Mesenchymal stem cell (in vitro differentiated cells and primary cell): Measurements from ENCODE around the gene NOTCH2.
A peak's percentile ranks its signal among the peaks of the same experiment; 100 is the strongest.
"Not testable (repeated sequence)": the region's sequence is repeated elsewhere in the genome, so short reads cannot be mapped to it uniquely, and the experiment has no call there.

Source experiments
- DNase-seq: peaks from one replicate; pipeline ENCODE4 v3.0.0-alpha.2; 2013
- H2AFZ ChIP-seq: one replicate; pipeline ENCODE4 v1.6.1; 2013; ENCODE audit warnings: low read depth, mild to moderate bottlenecking, control low read depth, inconsistent platforms, low read length, moderate library complexity
- H2AK5ac ChIP-seq: 2 replicates; pipeline ENCODE4 v1.6.1; 2013; ENCODE audit warnings: low read length, moderate library complexity, mild to moderate bottlenecking, inconsistent platforms; ENCODE audit not compliant: severe bottlenecking
- H2BK120ac ChIP-seq: one replicate; pipeline ENCODE4 v1.6.1; 2013; ENCODE audit warnings: low read depth, mild to moderate bottlenecking, inconsistent platforms, low read length, moderate library complexity
- H2BK12ac ChIP-seq, 2 experiments: one replicate each; pipeline ENCODE4 v1.6.1; 2013; ENCODE audit warnings: inconsistent platforms in 2 of 2, low read length in 2 of 2, mild to moderate bottlenecking in 2 of 2, moderate library complexity in 2 of 2, control low read depth in 1 of 2
- H2BK15ac ChIP-seq: one replicate; pipeline ENCODE4 v1.6.1; 2013; ENCODE audit warnings: mild to moderate bottlenecking, low read depth, inconsistent platforms; ENCODE audit not compliant: poor library complexity, severe bottlenecking
- H2BK5ac ChIP-seq: 2 replicates; pipeline ENCODE4 v1.6.1; 2013; ENCODE audit warnings: low read depth, mild to moderate bottlenecking, low read length, control low read depth, inconsistent platforms; ENCODE audit not compliant: poor library complexity, severe bottlenecking
- H3K14ac ChIP-seq, 2 experiments: one replicate each; pipeline ENCODE4 v1.6.1; 2013; ENCODE audit warnings: inconsistent platforms in 2 of 2, low read length in 2 of 2, control low read depth in 1 of 2, mild to moderate bottlenecking in 1 of 2, moderate library complexity in 1 of 2
- H3K18ac ChIP-seq, 2 experiments: one replicate each; pipeline ENCODE4 v1.6.1; 2013; ENCODE audit warnings: inconsistent platforms in 2 of 2, low read length in 2 of 2, control low read depth in 1 of 2, low read depth in 1 of 2, mild to moderate bottlenecking in 1 of 2
- H3K23ac ChIP-seq, 2 experiments: one replicate each; pipeline ENCODE4 v1.6.1; 2013; ENCODE audit warnings: inconsistent platforms in 2 of 2, low read length in 2 of 2, mild to moderate bottlenecking in 2 of 2, moderate library complexity in 2 of 2, control low read depth in 1 of 2
- H3K27ac ChIP-seq: 2 replicates; pipeline ENCODE4 v1.5.1; 2013; ENCODE audit warnings: mild to moderate bottlenecking, moderate library complexity, low read length, control low read depth, inconsistent platforms; ENCODE audit not compliant: poor library complexity, severe bottlenecking
- H3K27me3 ChIP-seq, 2 experiments: 2 replicates each; pipeline versions ENCODE4 v1.6.1 to v1.7.0; 2013; ENCODE audit warnings: low read length in 2 of 2, mild to moderate bottlenecking in 2 of 2, moderate library complexity in 2 of 2, control low read depth in 1 of 2, inconsistent platforms in 1 of 2; ENCODE audit not compliant: control insufficient read depth in 1 of 2, insufficient read depth in 1 of 2
- H3K36me3 ChIP-seq, 2 experiments: 2 replicates each; pipeline versions ENCODE4 v1.6.1 to v1.7.0; 2013; ENCODE audit warnings: low read length in 2 of 2, control low read depth in 1 of 2, inconsistent platforms in 1 of 2, low read depth in 1 of 2, mild to moderate bottlenecking in 1 of 2; ENCODE audit not compliant: insufficient read depth in 2 of 2, control insufficient read depth in 1 of 2
- H3K4ac ChIP-seq, 2 experiments: one replicate each; pipeline ENCODE4 v1.6.1; 2013; ENCODE audit warnings: inconsistent platforms in 2 of 2, low read length in 2 of 2, mild to moderate bottlenecking in 2 of 2, moderate library complexity in 2 of 2, control low read depth in 1 of 2, low read depth in 1 of 2
- H3K4me1 ChIP-seq: 2 replicates; pipeline ENCODE4 v1.6.1; 2013; ENCODE audit warnings: low read depth, low read length, control low read depth; ENCODE audit not compliant: control insufficient read depth, insufficient read depth
- H3K4me2 ChIP-seq: 2 replicates; pipeline ENCODE4 v1.6.1; 2013; ENCODE audit warnings: low read length, mild to moderate bottlenecking, inconsistent platforms; ENCODE audit not compliant: poor library complexity, severe bottlenecking
- H3K4me3 ChIP-seq, 2 experiments: 2 replicates each; pipeline versions ENCODE4 v1.5.1 to v1.7.0; 2013; ENCODE audit warnings: low read length in 2 of 2, mild to moderate bottlenecking in 2 of 2, control low read depth in 1 of 2, low read depth in 1 of 2; ENCODE audit not compliant: insufficient read depth in 1 of 2
- H3K79me1 ChIP-seq: replicated peaks from 2 replicates; pipeline ENCODE4 v1.6.1; 2013; ENCODE audit warnings: mild to moderate bottlenecking, control low read depth, low read length, inconsistent platforms; ENCODE audit not compliant: poor library complexity, severe bottlenecking
- H3K9ac ChIP-seq: 2 replicates; pipeline ENCODE4 v1.7.0; 2013; ENCODE audit warnings: mild to moderate bottlenecking, low read length, moderate library complexity
- H3K9me3 ChIP-seq: 2 replicates; pipeline ENCODE4 v1.7.0; 2013; ENCODE audit warnings: mild to moderate bottlenecking, low read length; ENCODE audit not compliant: control insufficient read depth
- H4K8ac ChIP-seq: one replicate; pipeline ENCODE4 v1.6.1; 2013; ENCODE audit warnings: inconsistent platforms, mild to moderate bottlenecking, low read length, moderate library complexity
- H4K91ac ChIP-seq: one replicate; pipeline ENCODE4 v1.6.1; 2013; ENCODE audit warnings: mild to moderate bottlenecking, low read length, inconsistent platforms
- WGBS: methylation state at CpG from one replicate; pipeline ENCODE4 v1.1.7; 2013; ENCODE audit warnings: mixed read lengths; 5-methylcytosine and 5-hydroxymethylcytosine counted together

NOTCH2 gene

GRCh38 chr1:120001035-120001434 lies 68.4 kb downstream of the NOTCH2 start:
- H3K27me3 ChIP-seq, H4K8ac ChIP-seq, DNase-seq, H3K14ac ChIP-seq, H2BK12ac ChIP-seq, H3K9me3 ChIP-seq, H3K79me1 ChIP-seq, H3K18ac ChIP-seq, H3K4me3 ChIP-seq, H2BK120ac ChIP-seq, H2BK15ac ChIP-seq, H3K4me2 ChIP-seq, H2BK5ac ChIP-seq, H4K91ac ChIP-seq, H2AFZ ChIP-seq, H3K9ac ChIP-seq, H3K27ac ChIP-seq, H2AK5ac ChIP-seq, H3K23ac ChIP-seq, H3K4ac ChIP-seq, H3K4me1 ChIP-seq: not testable (repeated sequence)
- peaks cover 10 to 12% of the 10 kb centered on the region in 2 experiments for H3K36me3 ChIP-seq
- 100% methylated on average over 3 of the region's 9 CpGs for WGBS

GRCh38 chr1:119996731-119997312 lies 72.6 kb downstream of the NOTCH2 start:
- Histone ChIP-seq H3K18ac (peak overlapping the region in 1 of 2 experiments; percentile 52), H3K36me3 (peaks cover 10 to 12% of the 10 kb centered on the region in 2 experiments)
- not testable (repeated sequence) for H3K4me1 ChIP-seq, H2AK5ac ChIP-seq, H3K14ac ChIP-seq, H4K8ac ChIP-seq, H2BK5ac ChIP-seq, H3K4me3 ChIP-seq, H3K23ac ChIP-seq, H3K27ac ChIP-seq, H2BK12ac ChIP-seq, H2AFZ ChIP-seq, H3K9me3 ChIP-seq, H3K79me1 ChIP-seq, H2BK15ac ChIP-seq, H3K4me2 ChIP-seq, H3K27me3 ChIP-seq, DNase-seq, H2BK120ac ChIP-seq, H3K9ac ChIP-seq, H4K91ac ChIP-seq, H3K4ac ChIP-seq
- 100% methylated on average over 1 of the region's 1 CpG for WGBS

DNA sequence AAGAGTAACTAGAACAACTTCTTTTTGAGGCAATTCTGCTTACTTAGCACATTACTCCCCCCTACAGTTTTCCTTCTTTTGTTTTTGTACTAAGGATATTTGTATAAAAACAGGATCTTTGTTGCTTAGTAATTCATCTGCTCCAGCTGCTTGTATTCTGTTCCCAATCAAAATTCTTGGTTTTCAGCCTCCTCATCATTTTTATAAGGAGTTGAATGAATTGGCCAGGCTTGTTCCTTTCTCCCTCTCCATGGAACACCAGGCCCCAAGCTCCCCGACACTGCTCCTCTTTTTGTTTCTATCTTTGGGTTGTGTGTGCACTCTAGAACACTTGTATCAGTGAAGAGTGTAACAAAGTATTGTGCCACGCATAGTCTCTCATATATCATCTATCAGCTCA lies 73.5 kb downstream of the NOTCH2 start:
- H3K18ac ChIP-seq, H3K4me3 ChIP-seq, DNase-seq, H3K79me1 ChIP-seq, H2BK12ac ChIP-seq, H2BK120ac ChIP-seq, H3K27ac ChIP-seq, H2AK5ac ChIP-seq, H3K27me3 ChIP-seq, H3K36me3 ChIP-seq, H2BK5ac ChIP-seq, H3K14ac ChIP-seq, H3K23ac ChIP-seq, H2BK15ac ChIP-seq, H3K4me1 ChIP-seq, H4K91ac ChIP-seq, H3K4ac ChIP-seq, H2AFZ ChIP-seq, H4K8ac ChIP-seq, H3K9me3 ChIP-seq, H3K4me2 ChIP-seq, H3K9ac ChIP-seq: not testable (repeated sequence)
- no CpG with 5 or more reads among the region's 2 CpGs for WGBS

DNA sequence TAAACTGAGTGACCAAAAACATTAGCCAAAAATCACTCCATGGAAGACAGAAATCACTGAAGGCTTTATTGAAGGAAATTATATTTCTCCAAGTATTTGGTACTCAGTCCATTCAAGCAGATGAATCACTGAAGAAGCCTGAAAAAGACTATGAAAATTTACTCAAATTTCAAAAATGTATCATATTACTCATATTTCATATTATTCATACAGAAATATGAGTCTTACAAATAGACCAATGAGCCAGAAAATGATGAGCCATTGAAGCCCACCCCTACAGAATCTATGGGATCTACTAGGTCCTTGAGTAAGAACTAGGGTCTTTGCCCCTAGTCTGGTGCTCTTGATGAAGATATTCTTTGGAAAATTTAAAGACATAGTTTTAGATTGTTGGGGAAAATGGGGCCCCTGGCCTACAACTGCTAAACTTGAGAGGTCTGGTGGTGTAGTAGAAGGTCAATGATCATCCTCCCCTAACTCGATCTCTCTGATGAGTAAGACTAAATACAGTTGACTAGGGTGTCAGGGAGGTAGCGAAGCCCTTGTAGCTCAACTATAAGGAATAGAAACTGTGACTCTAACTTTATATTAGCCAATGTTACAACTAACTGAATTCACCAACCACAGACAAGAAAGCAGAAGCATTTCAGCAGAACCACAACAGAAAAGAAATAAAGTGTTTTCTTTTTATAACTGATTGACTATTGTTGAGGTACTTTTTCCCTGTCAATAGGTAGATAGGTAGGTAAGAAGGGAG lies 81.0 kb downstream of the NOTCH2 start:
- 100% methylated on average over 1 of the region's 2 CpGs for WGBS
- peaks cover 2% of the 10 kb centered on the region for H3K4me1 ChIP-seq
- H3K14ac ChIP-seq, result no peak overlapping the region
- H2BK5ac ChIP-seq, result no peak overlapping the region
- no peak overlapping the region for H3K18ac ChIP-seq
- H2AFZ ChIP-seq, result no peak overlapping the region
- no peak overlapping the region for H2BK15ac ChIP-seq
- H3K9me3 ChIP-seq, result no peaks in the 10 kb centered on the region
- H2AK5ac ChIP-seq, result no peak overlapping the region
- no peak overlapping the region for H3K4ac ChIP-seq
- no peak overlapping the region for H4K91ac ChIP-seq
- DNase-seq, result no peak
- H3K23ac ChIP-seq, result no peak overlapping the region
- H3K36me3 ChIP-seq, result peaks cover 0 to 28% of the 10 kb centered on the region in 2 experiments
- H2BK120ac ChIP-seq, result no peak overlapping the region
- H3K27me3 ChIP-seq, result no peaks in the 10 kb centered on the region
- peaks cover 6% of the 10 kb centered on the region for H3K79me1 ChIP-seq
- no peak overlapping the region for H3K4me3 ChIP-seq
- H3K27ac ChIP-seq, result no peak overlapping the region
- H3K4me2 ChIP-seq, result no peak overlapping the region
- H4K8ac ChIP-seq, result no peak overlapping the region
- H3K9ac ChIP-seq, result peak overlapping the region; percentile 10
- H2BK12ac ChIP-seq, result no peak overlapping the region
